HUES64 (cell line): Measurements from ENCODE around the gene TPPP.

Experiments used
- H3K27ac ChIP-seq: 2 replicates; pipeline ENCODE4 v1.7.0; 2013; ENCODE audit warnings: low read depth, low read length, inconsistent platforms
- H3K27me3 ChIP-seq: 2 replicates; pipeline ENCODE4 v1.6.1; 2013; ENCODE audit warnings: mild to moderate bottlenecking, low read length; ENCODE audit not compliant: insufficient read depth
- H3K36me3 ChIP-seq: 2 replicates; pipeline ENCODE4 v1.6.1; 2013; ENCODE audit warnings: mild to moderate bottlenecking, low read length; ENCODE audit not compliant: insufficient read depth
- H3K4me1 ChIP-seq: 2 replicates; pipeline ENCODE4 v1.6.1; 2013; ENCODE audit warnings: mild to moderate bottlenecking, low read length, moderate library complexity; ENCODE audit not compliant: insufficient read depth
- H3K4me3 ChIP-seq: 2 replicates; pipeline ENCODE4 v1.5.1; 2013; ENCODE audit warnings: mild to moderate bottlenecking, low read length, moderate library complexity
- H3K9ac ChIP-seq: 2 replicates; pipeline ENCODE4 v1.6.1; 2013; ENCODE audit warnings: mild to moderate bottlenecking, low read depth, low read length
- H3K9me3 ChIP-seq: 2 replicates; pipeline ENCODE4 v1.6.1; 2013; ENCODE audit warnings: low read depth, low read length; ENCODE audit not compliant: insufficient read depth
- WGBS: fragments of 150-250, 120-280 bp; methylation state at CpG from one replicate; pipeline ENCODE4 v1.1.7; 2013; ENCODE audit warnings: missing lambda C conversion rate; 5-methylcytosine and 5-hydroxymethylcytosine counted together

TPPP gene

DNA sequence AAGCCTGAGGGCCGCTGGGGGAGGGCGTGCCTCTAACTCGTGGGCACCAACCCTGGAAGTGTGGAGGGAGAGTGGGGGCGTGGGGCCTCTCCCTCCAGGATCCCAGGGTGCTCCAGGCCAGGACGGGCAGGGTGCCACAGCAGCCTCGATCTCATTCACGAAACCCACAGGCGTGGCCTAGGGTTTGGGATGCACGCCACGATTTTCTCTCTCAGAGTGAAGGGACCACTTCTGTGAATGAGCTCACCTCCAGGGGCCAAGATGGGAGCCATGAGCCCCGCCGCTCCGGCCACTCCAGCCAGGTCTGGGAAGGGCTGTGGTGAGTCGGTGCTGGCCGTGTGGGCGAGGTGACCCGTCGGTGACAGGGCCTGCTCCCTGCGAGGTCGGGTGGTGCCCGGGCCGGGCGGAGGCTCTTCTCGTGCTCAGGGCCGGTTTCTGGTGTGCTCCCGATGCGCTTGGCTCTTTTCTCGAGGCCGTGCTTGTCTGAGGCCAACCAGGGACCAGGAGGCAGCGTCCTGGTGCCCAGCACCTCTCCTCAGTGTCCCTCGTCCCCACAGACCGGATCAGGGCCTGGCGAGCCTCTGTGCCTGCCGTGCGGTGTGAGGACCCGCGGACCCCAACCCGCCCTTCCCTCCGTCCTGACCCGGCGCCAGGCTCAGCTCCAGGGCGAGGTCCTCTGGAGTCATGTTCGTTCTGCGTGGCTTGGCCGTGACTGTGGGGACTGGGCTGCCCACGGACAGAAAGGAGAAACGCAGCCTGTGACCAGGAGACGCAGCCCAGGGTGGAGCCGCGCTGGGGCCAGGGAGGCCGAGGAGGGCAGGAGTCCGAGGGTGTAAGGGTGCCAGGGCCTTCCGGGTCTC is 31.0 kb downstream of the TPPP start:
- Histone ChIP-seq H3K4me3 (no peak overlapping the region), H3K9me3 (no peaks in the 10 kb centered on the region), H3K4me1 (no peaks in the 10 kb centered on the region), H3K36me3 (peaks cover 75% of the 10 kb centered on the region), H3K27me3 (no peaks in the 10 kb centered on the region), H3K9ac (no peak overlapping the region), H3K27ac (no peak overlapping the region)
- WGBS: 96% methylated on average over 53 of the region's 53 CpGs

DNA sequence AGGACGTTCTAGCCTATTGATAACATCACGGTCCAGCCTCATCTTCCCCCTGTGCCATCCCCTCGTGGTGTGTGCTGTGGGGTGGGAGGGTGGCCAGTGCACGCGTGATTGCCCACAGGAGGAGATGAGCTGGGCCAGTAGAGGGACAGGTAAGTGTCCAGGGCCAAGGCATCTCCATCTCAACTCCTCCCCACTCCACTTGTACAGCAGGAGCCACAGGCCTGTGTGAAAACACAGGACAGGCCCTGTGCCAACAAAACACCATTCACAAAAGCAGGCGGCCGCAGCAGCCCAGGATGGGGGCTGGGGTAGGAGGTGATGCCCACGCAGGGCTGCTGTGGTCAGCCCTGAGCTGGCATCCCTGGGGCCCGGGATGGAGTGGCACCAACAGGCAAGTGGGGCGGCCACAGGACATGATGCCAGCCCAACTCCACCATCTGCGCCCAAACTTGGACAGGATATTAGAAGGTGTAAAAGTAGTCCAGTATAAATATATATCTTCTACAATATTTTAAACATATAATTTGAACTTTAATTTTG is 32.6 kb downstream of the TPPP start:
- Histone ChIP-seq H3K27ac (no peak overlapping the region), H3K9ac (no peak overlapping the region), H3K27me3 (no peaks in the 10 kb centered on the region), H3K36me3 (peaks cover 80% of the 10 kb centered on the region), H3K9me3 (no peaks in the 10 kb centered on the region), H3K4me1 (no peaks in the 10 kb centered on the region), H3K4me3 (no peak overlapping the region)
- WGBS: 97% methylated on average over 10 of the region's 11 CpGs

DNA sequence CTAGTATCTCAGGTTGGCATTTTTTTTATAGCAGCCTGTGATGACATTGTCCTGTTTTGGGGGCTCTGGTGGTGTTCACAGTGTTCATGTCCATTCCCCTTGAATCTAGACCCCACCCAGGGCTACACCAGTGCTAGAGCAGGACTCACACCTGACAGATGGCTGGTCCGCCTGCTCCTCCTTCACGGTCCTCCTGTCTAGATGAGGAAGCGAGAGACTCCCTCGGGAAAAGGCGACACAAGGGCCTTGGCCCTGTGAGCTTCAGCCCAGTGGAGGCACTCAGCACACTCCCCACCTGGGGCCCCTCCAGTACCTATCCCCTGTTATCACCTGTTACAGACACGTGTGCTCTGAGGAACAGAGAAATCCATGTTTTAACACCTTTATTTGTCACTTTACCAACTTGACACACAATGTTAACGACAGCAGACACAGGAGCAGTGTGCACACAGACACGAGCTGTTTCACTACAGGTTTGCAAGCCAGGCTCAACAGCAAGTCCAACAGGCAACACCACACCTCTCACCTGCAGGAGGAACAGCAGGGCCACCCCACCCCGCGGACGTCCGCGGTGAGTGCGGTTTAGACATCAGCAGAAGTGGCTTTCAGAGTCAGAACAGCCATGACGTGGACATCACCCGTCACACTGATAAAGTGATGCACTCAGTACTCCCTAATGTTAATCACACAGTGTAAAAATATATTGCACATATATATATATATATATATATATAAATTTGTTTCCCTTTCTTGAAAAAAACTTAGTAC is 33.5 kb downstream of the TPPP start:
- 97% methylated on average over 16 of the region's 16 CpGs for WGBS
- no peaks in the 10 kb centered on the region for H3K27me3 ChIP-seq
- no peaks in the 10 kb centered on the region for H3K4me1 ChIP-seq
- H3K9me3 ChIP-seq: no peaks in the 10 kb centered on the region
- no peak overlapping the region for H3K4me3 ChIP-seq
- no peak overlapping the region for H3K9ac ChIP-seq
- H3K36me3 ChIP-seq: peaks cover 81% of the 10 kb centered on the region
- H3K27ac ChIP-seq: no peak overlapping the region

DNA sequence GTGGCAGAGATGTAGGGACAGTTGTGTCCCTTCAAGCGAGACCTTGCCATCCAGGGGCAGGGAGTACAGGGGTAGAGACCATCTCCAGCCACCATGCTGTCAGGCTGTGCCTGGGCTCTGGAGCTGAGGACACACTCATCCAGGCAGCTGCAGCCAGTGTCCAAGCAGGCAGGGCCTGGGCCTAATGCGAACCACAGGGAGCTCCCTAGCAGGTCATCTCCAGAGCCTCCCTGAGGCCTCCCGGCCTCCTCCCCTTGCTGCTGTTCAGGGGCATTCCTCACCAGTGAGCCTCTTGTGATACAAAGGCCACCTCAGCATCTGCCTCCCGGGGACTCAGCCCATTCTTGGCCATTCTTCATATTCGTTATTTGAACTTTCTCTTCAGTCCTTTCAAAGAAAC is 35.0 kb downstream of the TPPP start:
- H3K36me3 ChIP-seq: peaks cover 85% of the 10 kb centered on the region

DNA sequence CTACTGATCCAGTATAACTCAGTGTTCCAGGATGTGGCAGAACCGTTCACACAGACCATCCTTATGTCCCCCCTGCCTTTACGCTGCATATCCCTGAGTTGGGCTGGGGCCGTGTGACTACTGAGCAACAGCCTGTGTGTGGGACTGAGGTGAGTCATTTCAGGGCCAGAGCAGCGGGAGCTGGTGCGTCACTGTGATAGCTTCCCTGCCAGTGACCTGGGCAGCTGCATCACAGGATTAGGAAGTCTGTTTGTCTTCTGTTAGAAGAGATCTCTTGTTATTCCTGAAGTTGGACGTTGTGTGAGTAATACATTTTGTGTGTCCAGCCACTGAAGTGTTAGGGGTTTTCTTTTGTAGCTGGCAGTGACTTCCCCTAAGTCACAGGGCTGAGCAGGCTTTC is 35.6 kb downstream of the TPPP start:
- Histone ChIP-seq H3K9me3 (no peaks in the 10 kb centered on the region), H3K9ac (no peak overlapping the region), H3K4me3 (no peak overlapping the region), H3K36me3 (peaks cover 85% of the 10 kb centered on the region), H3K4me1 (no peaks in the 10 kb centered on the region), H3K27ac (no peak overlapping the region), H3K27me3 (no peaks in the 10 kb centered on the region)
- WGBS: 91% methylated on average over 6 of the region's 6 CpGs

More for the DNA sequence above, 35.0 kb downstream of the TPPP start:
- Histone ChIP-seq H3K27me3 (no peaks in the 10 kb centered on the region), H3K4me3 (no peak overlapping the region), H3K27ac (no peak overlapping the region), H3K9ac (no peak overlapping the region), H3K9me3 (no peaks in the 10 kb centered on the region), H3K4me1 (no peaks in the 10 kb centered on the region)
- 90% methylated on average over 5 of the region's 5 CpGs for WGBS

DNA sequence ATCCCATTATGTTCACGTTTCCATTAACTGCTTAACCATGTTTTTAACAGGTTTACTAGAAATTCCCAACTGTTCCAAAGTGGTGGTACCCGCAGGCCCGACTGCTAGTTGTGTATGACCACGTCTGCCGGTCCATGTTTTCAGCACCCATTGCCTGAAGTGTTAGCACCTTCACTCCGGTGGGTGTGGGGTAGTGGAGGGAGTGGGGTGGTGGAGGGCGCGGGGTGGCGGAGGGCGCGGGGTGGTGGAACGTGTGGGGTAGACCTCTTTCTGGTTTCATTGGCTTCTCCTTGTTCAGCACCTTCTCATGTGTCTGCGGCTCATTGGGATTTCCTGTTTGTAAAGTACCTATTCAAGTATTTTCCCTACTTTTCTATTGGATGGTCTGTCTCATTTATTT is 37.7 kb downstream of the TPPP start:
- WGBS: 96% methylated on average over 12 of the region's 13 CpGs
- H3K9me3 ChIP-seq: no peaks in the 10 kb centered on the region
- H3K4me3 ChIP-seq: no peak overlapping the region
- no peaks in the 10 kb centered on the region for H3K4me1 ChIP-seq
- no peak overlapping the region for H3K27ac ChIP-seq
- H3K36me3 ChIP-seq: peaks cover 81% of the 10 kb centered on the region
- no peaks in the 10 kb centered on the region for H3K27me3 ChIP-seq
- H3K9ac ChIP-seq: no peak overlapping the region

DNA sequence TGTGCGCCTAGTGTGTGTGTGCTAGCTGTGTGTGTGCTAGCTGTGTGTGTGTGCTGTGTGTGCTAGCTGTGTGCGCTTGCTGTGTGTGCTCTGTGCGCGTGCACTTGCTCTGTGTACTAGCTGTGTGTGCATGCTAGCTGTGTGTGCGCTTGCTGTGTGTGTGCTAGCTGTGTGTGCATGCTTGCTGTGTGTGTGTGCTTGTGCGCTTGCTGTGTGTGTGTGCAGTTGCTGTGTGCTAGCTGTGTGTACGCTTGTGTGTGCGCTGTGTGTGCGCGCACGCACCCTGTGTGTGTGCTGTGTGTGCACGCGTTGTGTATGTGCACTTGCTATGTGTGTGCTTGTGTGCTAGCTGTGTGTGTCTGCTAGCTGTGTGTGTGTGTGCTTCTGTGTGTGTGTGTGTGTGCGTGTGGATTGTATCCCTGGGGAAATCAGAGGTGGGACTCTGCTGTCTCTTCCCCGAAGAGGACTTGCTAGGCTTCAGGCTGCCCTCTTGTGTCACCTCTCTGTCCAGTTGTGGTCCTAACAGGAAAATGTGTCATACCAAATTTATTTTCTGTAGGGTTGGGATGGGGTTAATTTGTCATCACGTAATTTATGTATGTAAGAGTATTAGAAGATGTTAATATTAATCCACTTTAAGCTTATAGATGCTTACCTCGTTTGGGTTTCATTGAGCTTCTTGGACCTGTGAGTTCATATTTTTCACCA is 38.9 kb downstream of the TPPP start:
- H3K4me1 ChIP-seq: no peaks in the 10 kb centered on the region
- WGBS: 98% methylated on average over 17 of the region's 17 CpGs
- no peak overlapping the region for H3K9ac ChIP-seq
- peaks cover 75% of the 10 kb centered on the region for H3K36me3 ChIP-seq
- no peak overlapping the region for H3K4me3 ChIP-seq
- H3K27me3 ChIP-seq: no peaks in the 10 kb centered on the region
- H3K9me3 ChIP-seq: peaks cover 9% of the 10 kb centered on the region
- no peak overlapping the region for H3K27ac ChIP-seq

DNA sequence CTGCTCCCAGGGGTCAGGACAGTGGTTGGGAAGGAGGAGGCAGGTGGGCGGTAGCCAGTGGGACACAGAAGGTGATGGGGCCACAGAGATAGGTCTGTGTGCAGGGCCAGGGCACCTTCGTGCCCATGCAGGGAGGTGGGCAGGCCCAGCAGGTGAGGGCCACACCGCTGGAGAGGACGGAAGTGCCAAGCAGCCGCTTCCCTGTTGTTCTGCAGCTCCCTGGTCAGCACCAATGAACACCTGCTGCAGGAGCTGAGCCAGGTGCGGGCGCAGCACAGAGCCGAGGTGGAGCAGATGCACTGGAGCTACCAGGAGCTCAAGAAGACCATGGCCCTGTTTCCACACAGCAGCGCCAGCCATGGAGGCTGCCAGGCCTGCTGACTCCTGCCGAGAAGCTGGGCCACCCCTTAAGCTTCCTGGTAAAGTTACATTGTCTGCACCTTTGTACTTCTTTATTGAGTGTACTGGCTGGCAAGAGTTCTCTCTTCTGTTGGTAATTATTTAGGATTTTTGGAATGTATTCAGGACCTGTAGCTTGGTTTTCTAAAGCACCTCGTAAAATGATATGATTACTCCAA is 40.3 kb downstream of the TPPP start:
- H3K4me1 ChIP-seq: no peaks in the 10 kb centered on the region
- H3K27me3 ChIP-seq: no peaks in the 10 kb centered on the region
- peaks cover 21% of the 10 kb centered on the region for H3K9me3 ChIP-seq
- no peak overlapping the region for H3K4me3 ChIP-seq
- peaks cover 76% of the 10 kb centered on the region for H3K36me3 ChIP-seq
- H3K9ac ChIP-seq: no peak overlapping the region
- no peak overlapping the region for H3K27ac ChIP-seq
- WGBS: 96% methylated on average over 10 of the region's 11 CpGs

DNA sequence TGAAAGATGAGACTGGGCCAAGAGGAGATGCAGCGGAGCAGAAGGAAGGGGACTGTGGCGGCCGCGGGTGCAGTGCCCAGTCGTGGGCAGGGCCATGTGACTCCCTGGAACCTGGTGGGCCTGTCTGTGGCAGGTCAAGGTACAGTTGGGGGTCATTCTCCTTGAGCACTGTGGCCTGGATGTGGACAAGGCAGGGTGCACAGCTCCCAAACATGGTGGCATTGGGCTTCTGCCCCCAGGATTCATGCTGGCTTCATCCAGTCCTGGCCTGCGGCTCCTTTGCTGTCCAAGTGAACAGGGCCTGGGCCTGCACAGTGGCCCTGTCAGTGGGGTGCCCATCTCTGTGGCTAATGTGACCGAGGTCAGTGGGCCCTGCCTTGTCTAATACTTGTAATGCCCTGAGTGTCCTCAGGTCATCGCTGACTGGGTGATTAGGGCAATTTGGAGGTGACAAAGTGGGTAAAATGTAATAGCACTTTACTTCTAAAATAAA is 41.1 kb downstream of the TPPP start:
- Histone ChIP-seq H3K4me1 (no peaks in the 10 kb centered on the region), H3K9me3 (peaks cover 25% of the 10 kb centered on the region), H3K4me3 (no peak overlapping the region), H3K36me3 (peaks cover 76% of the 10 kb centered on the region), H3K9ac (no peak overlapping the region), H3K27ac (no peak overlapping the region), H3K27me3 (no peaks in the 10 kb centered on the region)
- 97% methylated on average over 8 of the region's 8 CpGs for WGBS

DNA sequence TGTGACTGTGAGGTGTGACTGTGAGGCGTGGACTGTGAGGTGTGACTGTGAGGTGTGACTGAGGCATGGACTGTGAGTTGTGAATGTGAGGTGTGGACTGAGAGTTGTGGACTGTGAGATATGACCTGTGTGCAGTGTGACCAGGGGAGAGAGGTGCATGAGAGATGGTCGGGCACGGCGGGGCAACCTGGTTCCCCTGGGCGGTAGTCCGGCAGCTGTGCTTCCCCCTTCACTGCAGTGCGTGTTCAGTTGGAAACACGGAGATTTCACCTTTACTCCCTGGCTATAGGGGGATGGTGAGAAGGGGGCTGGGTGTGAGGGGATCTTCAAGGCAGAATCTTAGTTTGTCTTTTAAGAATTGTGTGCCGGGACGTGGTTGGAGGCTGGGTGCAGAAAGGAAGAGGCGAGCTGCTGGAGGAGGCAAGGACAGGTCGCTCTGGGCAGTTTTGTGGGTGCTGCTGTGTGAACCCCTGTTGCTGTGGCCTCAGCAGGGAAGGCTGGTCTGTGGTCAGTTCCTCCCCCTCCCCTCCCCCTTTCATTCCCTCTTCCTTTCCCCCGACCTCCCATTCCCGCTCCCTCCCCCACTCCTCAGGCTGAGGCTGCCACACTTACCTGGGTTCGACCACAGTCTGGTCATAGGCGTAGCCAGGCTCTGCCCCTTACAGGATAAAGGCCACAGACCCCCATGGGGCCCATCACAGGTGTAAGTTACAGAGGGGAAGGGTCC is 41.7 kb downstream of the TPPP start:
- Histone ChIP-seq H3K4me3 (no peak overlapping the region), H3K9me3 (peaks cover 25% of the 10 kb centered on the region), H3K4me1 (no peaks in the 10 kb centered on the region), H3K9ac (no peak overlapping the region), H3K27me3 (no peaks in the 10 kb centered on the region), H3K36me3 (peaks cover 76% of the 10 kb centered on the region), H3K27ac (no peak overlapping the region)
- WGBS: 94% methylated on average over 16 of the region's 16 CpGs
